PC-3 (cell line): ENCODE results near the gene PLA2G4D. TPM values are rescaled to one million over a fixed set of nuclear protein-coding genes. Genes with fewer than 3 reads are reported as not detected.

ENCODE experiments used
- ATAC-seq: fragments of 200-7000 bp; cut with Tn5 transposase; 2 replicates; pipeline ENCODE4 v1.9.1; 2020; ENCODE audit warnings: mild to moderate bottlenecking, moderate library complexity
- BruUV-seq: library from RNA; stranded (reverse); fragments of 400-500 nt; replicated peaks from 2 replicates; lab custom pipeline; 2021; lab: Mats Ljungman, UMichigan
- CTCF ChIA-PET: fragments of 300-600 bp; sonication (Branson Sonifier 250); formaldehyde crosslinking; loops from one replicate; lab custom pipeline; 2022; ENCODE audit warnings: antibody characterized with exemption; lab: Charles Lee
- POLR2A ChIA-PET: fragments of 300-600 bp; sonication (Branson Sonifier 250); formaldehyde crosslinking; loops from one replicate; lab custom pipeline; 2022; ENCODE audit warnings: antibody characterized with exemption; ENCODE audit not compliant: unreplicated experiment; lab: Charles Lee
- DNase-seq: peaks from one replicate; pipeline ENCODE4 v3.0.0-alpha.2; 2015
- H2AFZ ChIP-seq: fragments of 300-600 bp; sonication (generic); 2 replicates; pipeline ENCODE4 v1.6.0; 2016; ENCODE audit warnings: antibody characterized with exemption, low read length
- H3F3A ChIP-seq: fragments of 300-600 bp; sonication (generic); one replicate; pipeline ENCODE4 v1.6.0; 2017; ENCODE audit warnings: antibody characterized with exemption, low read length, control low read depth, mild to moderate bottlenecking; ENCODE audit not compliant: unreplicated experiment
- H3K27ac ChIP-seq: fragments of 300-600 bp; sonication (generic); 2 replicates; pipeline ENCODE4 v1.5.1; 2016; ENCODE audit warnings: mild to moderate bottlenecking, low read length
- H3K27me3 ChIP-seq: fragments of 300-600 bp; sonication (generic); 2 replicates; pipeline ENCODE4 v1.6.1; 2016; ENCODE audit warnings: low read length, mixed read lengths
- H3K36me3 ChIP-seq: fragments of 300-600 bp; sonication (generic); 2 replicates; pipeline ENCODE4 v1.6.1; 2016; ENCODE audit warnings: low read depth, mixed run types, low read length, mixed read lengths
- H3K4me1 ChIP-seq: fragments of 300-600 bp; sonication (generic); 2 replicates; pipeline ENCODE4 v1.5.1; 2016; ENCODE audit warnings: low read length; ENCODE audit not compliant: insufficient read depth
- H3K4me2 ChIP-seq: fragments of 300-600 bp; sonication (generic); 2 replicates; pipeline ENCODE4 v1.6.0; 2016; ENCODE audit warnings: low read length
- H3K4me3 ChIP-seq: fragments of 300-600 bp; sonication (generic); 2 replicates; pipeline ENCODE4 v1.5.1; 2016; ENCODE audit warnings: mild to moderate bottlenecking, low read length, mixed read lengths
- H3K79me2 ChIP-seq: fragments of 300-600 bp; sonication (generic); 2 replicates; pipeline ENCODE4 v1.6.1; 2017; ENCODE audit warnings: low read length, mixed read lengths
- H3K9ac ChIP-seq: fragments of 300-600 bp; sonication (generic); 2 replicates; pipeline ENCODE4 v1.6.0; 2016; ENCODE audit warnings: mild to moderate bottlenecking, low read length
- H3K9me2 ChIP-seq: fragments of 300-600 bp; sonication (generic); replicated peaks from 2 replicates; pipeline ENCODE4 v1.6.1; 2016; ENCODE audit warnings: mixed run types, low read length, mixed read lengths
- H3K9me3 ChIP-seq: fragments of 300-600 bp; sonication (generic); 2 replicates; pipeline ENCODE4 v1.6.1; 2016; ENCODE audit warnings: low read length, mixed read lengths
- H4K20me1 ChIP-seq: fragments of 300-600 bp; sonication (generic); 2 replicates; pipeline ENCODE4 v1.6.1; 2016; ENCODE audit warnings: low read length, mixed read lengths
- EZH2 ChIP-seq: fragments of 300-600 bp; sonication (generic); IDR thresholded peaks from one replicate; pipeline ENCODE4 v1.6.1; 2017; ENCODE audit warnings: antibody characterized with exemption, mild to moderate bottlenecking, low read length; ENCODE audit not compliant: unreplicated experiment
- EZH2phosphoT487 ChIP-seq: fragments of 300-600 bp; sonication (generic); IDR thresholded peaks from 2 replicates; pipeline ENCODE4 v1.6.1; 2018; ENCODE audit warnings: mild to moderate bottlenecking, antibody characterized with exemption, low read length, borderline replicate concordance
- intact Hi-C: fragments of 100-400 bp; cut with micrococcal nuclease; formaldehyde crosslinking; loops from 2 replicates; pipeline ENCODE4 v1.9.0; 2023
- total RNA-seq: library from RNA; depleted of rRNA; stranded (reverse); fragments of >200 nt; gene quantifications from 2 replicates; pipeline ENCODE4 v1.2.3, GENCODE V29; 2014
- TF ChIP-seq, protein P1 (sequence below): fragments of 300-600 bp; sonication (generic); conservative IDR thresholded peaks from 2 replicates; pipeline ENCODE4 v1.5.1; 2017; ENCODE audit warnings: antibody characterized with exemption, low read depth, mild to moderate bottlenecking, low read length

The PLA2G4D gene
- total RNA-seq, 1 experiment from 2014 or later = 0.55 TPM

DNA sequence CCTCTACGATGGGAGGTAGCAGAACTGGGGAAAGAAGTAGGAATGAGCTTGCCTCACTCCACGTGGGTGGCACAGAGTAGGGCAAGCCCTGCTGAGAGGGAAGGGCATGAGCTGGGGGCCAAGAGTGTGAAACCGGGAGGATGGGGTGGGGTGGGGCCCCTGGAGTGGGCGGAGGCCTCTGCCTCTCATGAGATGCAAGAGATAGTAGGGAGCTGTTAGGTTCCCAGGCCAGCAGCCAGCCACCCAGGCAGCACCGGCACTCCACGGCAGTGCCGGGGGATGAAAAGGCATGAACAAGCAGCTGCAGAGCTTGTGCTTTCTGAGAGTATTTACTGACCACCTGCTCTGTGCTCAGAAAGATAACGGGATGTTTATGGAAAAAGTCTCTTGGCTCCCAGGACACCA lies 49.1 kb downstream of the PLA2G4D start:
- Histone ChIP-seq H3K4me1 (peaks cover 33% of the 10 kb centered on the region), H3K9me2 (no peaks in the 10 kb centered on the region), H3K79me2 (no peaks in the 10 kb centered on the region), H3K9me3 (no peaks in the 10 kb centered on the region), H3K4me3 (no peak overlapping the region), H2AFZ (no peak overlapping the region), H3F3A (no peaks in the 10 kb centered on the region), H3K27me3 (no peaks in the 10 kb centered on the region), H3K4me2 (peak overlapping the region; percentile 68; the same call in 1 of the 2 replicates), H3K27ac (peak overlapping the region; percentile 96), H3K9ac (peak overlapping the region; percentile 81), H4K20me1 (no peaks in the 10 kb centered on the region), H3K36me3 (no peaks in the 10 kb centered on the region)
- DNase-seq (no peak), ATAC-seq (no peak)
- ChIA-PET CTCF (no interaction called here), POLR2A (no interaction called here)
- BruUV-seq = no TSS peak
- TF ChIP-seq, protein P1, sequence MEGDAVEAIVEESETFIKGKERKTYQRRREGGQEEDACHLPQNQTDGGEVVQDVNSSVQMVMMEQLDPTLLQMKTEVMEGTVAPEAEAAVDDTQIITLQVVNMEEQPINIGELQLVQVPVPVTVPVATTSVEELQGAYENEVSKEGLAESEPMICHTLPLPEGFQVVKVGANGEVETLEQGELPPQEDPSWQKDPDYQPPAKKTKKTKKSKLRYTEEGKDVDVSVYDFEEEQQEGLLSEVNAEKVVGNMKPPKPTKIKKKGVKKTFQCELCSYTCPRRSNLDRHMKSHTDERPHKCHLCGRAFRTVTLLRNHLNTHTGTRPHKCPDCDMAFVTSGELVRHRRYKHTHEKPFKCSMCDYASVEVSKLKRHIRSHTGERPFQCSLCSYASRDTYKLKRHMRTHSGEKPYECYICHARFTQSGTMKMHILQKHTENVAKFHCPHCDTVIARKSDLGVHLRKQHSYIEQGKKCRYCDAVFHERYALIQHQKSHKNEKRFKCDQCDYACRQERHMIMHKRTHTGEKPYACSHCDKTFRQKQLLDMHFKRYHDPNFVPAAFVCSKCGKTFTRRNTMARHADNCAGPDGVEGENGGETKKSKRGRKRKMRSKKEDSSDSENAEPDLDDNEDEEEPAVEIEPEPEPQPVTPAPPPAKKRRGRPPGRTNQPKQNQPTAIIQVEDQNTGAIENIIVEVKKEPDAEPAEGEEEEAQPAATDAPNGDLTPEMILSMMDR = no peak
- no peak for TF ChIP-seq EZH2phosphoT487
- TF ChIP-seq EZH2 = no peak
- intact Hi-C loops = no loop called here

DNA sequence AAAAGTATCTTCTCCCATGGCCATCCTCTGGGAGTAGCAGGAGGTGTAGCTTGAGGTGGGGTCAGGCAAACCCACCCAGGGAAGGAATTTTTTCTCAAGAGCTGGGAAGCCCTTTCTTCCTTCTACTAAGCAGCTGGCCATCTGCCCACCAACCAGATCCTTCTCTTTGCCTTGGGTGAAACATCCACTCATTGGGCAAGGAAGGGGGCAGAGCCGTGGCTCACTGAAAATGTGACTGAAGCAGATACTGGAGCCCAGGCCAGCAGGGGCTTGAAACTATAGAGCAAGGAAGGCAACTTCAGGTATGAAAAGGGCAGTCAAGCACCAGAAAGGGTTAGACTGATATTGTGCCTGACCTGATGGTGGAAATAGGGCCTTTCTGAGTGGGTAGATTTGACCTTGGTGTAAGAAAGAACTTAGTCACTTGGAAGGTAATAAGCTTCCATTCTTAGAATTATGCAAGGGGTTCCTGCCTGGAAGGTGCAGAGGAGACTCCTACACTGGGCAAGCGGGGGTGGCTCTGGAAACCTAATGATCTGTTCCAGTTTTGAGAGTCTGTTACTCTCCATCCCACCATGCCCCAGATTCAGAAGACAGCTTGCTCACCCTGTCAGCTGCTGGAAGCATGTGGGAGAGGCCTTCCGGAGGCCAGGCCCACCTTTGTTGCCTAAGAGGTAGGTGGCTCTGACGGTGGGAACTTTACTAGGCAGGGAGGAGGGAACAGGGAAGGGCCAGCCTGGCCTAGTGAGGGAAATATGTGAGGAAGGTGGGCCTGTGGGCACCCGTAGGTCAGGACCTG lies 51.6 kb downstream of the PLA2G4D start:
- Histone ChIP-seq H3K36me3 (no peaks in the 10 kb centered on the region), H3K9me3 (no peaks in the 10 kb centered on the region), H3K27ac (no peak overlapping the region), H3F3A (no peaks in the 10 kb centered on the region), H3K4me1 (peaks cover 32% of the 10 kb centered on the region), H3K4me3 (no peak overlapping the region), H3K4me2 (no peak overlapping the region), H3K27me3 (no peaks in the 10 kb centered on the region), H4K20me1 (no peaks in the 10 kb centered on the region), H3K79me2 (no peaks in the 10 kb centered on the region), H3K9ac (no peak overlapping the region), H2AFZ (no peak overlapping the region), H3K9me2 (no peaks in the 10 kb centered on the region)
- POLR2A ChIA-PET = no interaction called here
- no peak for ATAC-seq
- BruUV-seq = no TSS peak
- intact Hi-C loops = no loop called here
- CTCF ChIA-PET = no interaction called here
- DNase-seq = no peak
- no peak for TF ChIP-seq EZH2phosphoT487
- TF ChIP-seq EZH2 = no peak
- TF ChIP-seq, protein P1 = no peak

DNA sequence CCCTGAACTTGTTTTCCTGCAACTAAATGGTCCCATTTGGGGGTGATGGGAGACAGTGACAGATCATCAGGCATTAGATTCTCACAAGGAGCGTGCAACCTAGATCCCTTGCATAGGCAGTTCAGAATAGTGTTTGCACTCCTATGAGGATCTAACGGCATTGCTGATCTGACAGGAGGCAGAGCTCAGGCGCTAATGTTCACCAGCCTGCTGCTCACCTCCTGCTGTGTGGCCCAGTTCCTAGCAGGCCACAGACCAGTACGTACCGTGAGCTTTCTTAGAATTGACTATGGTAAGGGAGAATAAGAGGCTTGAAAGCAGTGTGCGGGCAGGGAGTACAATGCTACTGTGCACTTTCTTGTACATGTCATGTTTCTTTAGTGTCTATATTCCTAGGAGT lies 56.0 kb downstream of the PLA2G4D start:
- ChIA-PET CTCF (no interaction called here), POLR2A (no interaction called here)

More for the DNA sequence above, 56.0 kb downstream of the PLA2G4D start:
- Histone ChIP-seq H3K36me3 (no peaks in the 10 kb centered on the region), H2AFZ (no peak overlapping the region), H3K9ac (no peak overlapping the region), H3K4me2 (no peak overlapping the region), H3F3A (no peaks in the 10 kb centered on the region), H3K79me2 (no peaks in the 10 kb centered on the region), H3K27me3 (no peaks in the 10 kb centered on the region), H3K9me3 (no peaks in the 10 kb centered on the region), H4K20me1 (no peaks in the 10 kb centered on the region), H3K4me3 (no peak overlapping the region), H3K4me1 (peaks cover 16% of the 10 kb centered on the region), H3K9me2 (no peaks in the 10 kb centered on the region), H3K27ac (no peak overlapping the region)
- TF ChIP-seq, protein P1 = no peak
- TF ChIP-seq EZH2 = no peak
- TF ChIP-seq EZH2phosphoT487 = no peak
- intact Hi-C loops = no loop called here
- DNase-seq (no peak), ATAC-seq (no peak)
- no TSS peak for BruUV-seq
